HUES48 (cell line): ENCODE data around the gene SEMA3C.

Experiments used
- H3K27ac ChIP-seq: one replicate; pipeline ENCODE4 v1.7.0; 2013; ENCODE audit warnings: low read depth, low read length, inconsistent platforms
- H3K27me3 ChIP-seq: 2 replicates; pipeline ENCODE4 v1.6.1; 2013; ENCODE audit warnings: mild to moderate bottlenecking, low read length; ENCODE audit not compliant: control insufficient read depth, insufficient read depth
- H3K36me3 ChIP-seq: 2 replicates; pipeline ENCODE4 v1.6.1; 2013; ENCODE audit warnings: low read length; ENCODE audit not compliant: control insufficient read depth, insufficient read depth
- H3K4me1 ChIP-seq: 2 replicates; pipeline ENCODE4 v1.6.1; 2013; ENCODE audit warnings: mild to moderate bottlenecking, low read length; ENCODE audit not compliant: control insufficient read depth, insufficient read depth
- H3K4me3 ChIP-seq: 2 replicates; pipeline ENCODE4 v1.5.1; 2013; ENCODE audit warnings: mild to moderate bottlenecking, low read depth, low read length
- H3K9ac ChIP-seq: 2 replicates; pipeline ENCODE4 v1.6.1; 2013; ENCODE audit warnings: mild to moderate bottlenecking, low read depth, low read length, moderate library complexity
- H3K9me3 ChIP-seq: 2 replicates; pipeline ENCODE4 v1.6.1; 2013; ENCODE audit warnings: low read length; ENCODE audit not compliant: control insufficient read depth, insufficient read depth

The SEMA3C gene

DNA sequence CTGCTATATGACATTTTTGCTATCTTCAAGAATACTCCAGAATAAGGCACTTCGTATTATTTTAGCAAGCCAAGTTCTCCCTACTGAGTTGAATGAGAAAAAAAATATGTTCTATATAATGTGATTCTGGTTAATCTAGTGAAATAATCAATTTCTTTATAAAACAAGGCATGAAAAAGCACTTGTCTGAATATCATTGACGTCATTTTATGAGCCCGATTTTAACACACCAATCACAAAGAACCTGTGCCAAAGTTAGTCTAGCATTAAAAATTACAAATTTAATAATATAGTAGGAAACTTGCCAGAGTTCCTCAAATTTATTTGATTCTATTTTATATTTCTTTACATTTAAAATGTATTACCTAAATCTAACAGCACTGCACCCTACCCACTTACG is 155.1 kb downstream of the SEMA3C start:
- no peaks in the 10 kb centered on the region for H3K36me3 ChIP-seq
- peak overlapping the region; percentile 83 for H3K27ac ChIP-seq
- H3K4me1 ChIP-seq = peaks cover 32% of the 10 kb centered on the region
- H3K4me3 ChIP-seq = peak overlapping the region; percentile 14; the same call in 1 of the 2 replicates
- peaks cover 36% of the 10 kb centered on the region for H3K27me3 ChIP-seq
- no peaks in the 10 kb centered on the region for H3K9me3 ChIP-seq
- H3K9ac ChIP-seq = no peak overlapping the region

DNA sequence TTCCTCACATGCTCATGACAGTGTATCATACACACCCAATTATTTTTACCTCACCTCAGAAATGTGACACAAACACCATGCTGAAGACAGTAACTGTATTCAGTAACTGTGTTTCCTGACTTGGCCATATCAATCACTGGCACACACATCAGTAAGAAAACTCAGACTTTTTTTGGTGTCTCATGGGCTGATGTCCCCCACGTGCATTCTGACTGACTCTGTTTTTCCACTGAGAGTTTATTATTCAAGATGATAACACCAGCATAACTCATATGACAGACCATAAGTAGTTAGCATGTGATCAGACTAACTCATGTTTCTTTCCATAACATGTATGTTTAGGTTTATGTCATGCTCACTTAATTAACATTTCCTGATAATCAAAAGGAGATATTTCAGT is 155.6 kb downstream of the SEMA3C start:
- no peaks in the 10 kb centered on the region for H3K9me3 ChIP-seq
- H3K9ac ChIP-seq = no peak overlapping the region
- no peaks in the 10 kb centered on the region for H3K36me3 ChIP-seq
- peaks cover 32% of the 10 kb centered on the region for H3K4me1 ChIP-seq
- H3K4me3 ChIP-seq = no peak overlapping the region; the same call in 1 of the 2 replicates
- H3K27ac ChIP-seq = peak overlapping the region; percentile 83
- peaks cover 36% of the 10 kb centered on the region for H3K27me3 ChIP-seq

DNA sequence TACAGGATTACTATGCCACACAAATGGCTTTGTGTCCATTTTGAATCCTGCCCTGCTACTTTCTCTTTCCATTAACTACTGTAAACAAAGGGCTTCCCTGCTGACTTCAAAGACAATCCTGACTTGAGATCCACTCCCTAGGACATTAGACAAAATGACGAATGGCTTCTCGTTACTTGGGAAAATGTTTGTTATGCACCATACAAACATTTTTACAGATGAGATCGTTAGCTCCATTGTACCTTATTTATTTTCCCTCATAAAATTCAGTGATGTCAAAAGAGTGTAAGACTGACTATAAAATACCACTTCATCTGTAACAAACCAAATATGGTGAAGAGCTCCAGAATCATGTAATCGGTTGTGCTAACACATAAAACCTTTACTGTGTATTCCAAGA is 158.6 kb downstream of the SEMA3C start:
- Histone ChIP-seq H3K4me3 (no peak overlapping the region), H3K27ac (peak overlapping the region; percentile 39), H3K9me3 (no peaks in the 10 kb centered on the region), H3K27me3 (peaks cover 18% of the 10 kb centered on the region), H3K9ac (no peak overlapping the region), H3K4me1 (peaks cover 32% of the 10 kb centered on the region), H3K36me3 (no peaks in the 10 kb centered on the region)

DNA sequence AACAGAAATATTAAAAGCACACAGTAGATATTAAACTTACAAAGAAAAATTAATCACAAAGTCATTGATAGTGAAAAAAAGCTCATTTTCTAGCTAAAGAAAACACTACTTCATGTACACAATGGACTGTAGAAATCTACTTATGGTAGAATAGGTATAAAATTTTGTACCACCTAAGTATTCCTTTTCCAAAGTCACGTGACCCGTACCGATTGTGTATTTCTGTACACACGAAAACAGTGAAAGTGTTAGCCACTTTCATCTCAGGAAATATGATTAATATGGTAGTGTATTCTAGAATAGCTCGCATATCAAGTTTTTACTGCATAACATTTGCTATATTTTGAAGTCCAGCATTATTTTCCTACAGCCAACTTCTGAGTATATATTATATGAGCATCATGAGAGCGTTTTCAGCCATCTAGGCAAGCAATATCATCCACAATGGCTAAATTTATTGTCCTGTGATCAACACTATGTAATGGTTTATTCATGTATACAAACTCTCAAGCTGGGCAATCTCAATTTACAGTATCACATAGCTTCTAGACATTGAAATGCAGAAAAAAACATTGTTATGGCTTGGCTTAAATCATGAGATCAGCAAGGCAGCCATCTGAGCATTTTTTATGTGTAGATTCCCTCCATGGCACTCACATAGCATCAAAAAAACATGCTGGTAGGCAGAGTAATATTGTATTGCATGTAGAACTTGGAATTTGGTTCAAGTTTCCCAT is 165.7 kb downstream of the SEMA3C start:
- H3K27me3 ChIP-seq = no peaks in the 10 kb centered on the region
- no peaks in the 10 kb centered on the region for H3K4me1 ChIP-seq
- H3K9ac ChIP-seq = no peak overlapping the region
- H3K4me3 ChIP-seq = no peak overlapping the region
- H3K9me3 ChIP-seq = no peaks in the 10 kb centered on the region
- H3K27ac ChIP-seq = no peak overlapping the region
- no peaks in the 10 kb centered on the region for H3K36me3 ChIP-seq

DNA sequence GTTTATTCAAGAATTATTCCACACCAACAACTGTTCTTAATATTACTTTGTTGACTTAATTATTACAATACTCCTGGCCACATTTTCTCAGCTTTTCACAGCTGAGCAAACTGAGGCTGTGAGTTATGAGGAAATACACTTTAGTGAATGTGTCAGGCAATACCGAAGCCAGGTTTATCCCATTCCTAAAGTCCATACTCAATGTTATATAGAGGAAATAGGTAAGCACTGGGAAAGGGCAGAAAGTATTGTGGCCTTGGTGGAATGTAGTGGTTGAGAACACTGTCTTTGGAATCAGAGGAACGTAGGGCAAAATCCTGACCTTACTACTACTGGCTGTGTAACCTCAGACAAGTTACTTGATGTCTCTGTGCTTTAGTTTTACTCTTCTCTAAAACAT is 169.6 kb downstream of the SEMA3C start:
- Histone ChIP-seq H3K27me3 (no peaks in the 10 kb centered on the region), H3K36me3 (no peaks in the 10 kb centered on the region), H3K9ac (no peak overlapping the region), H3K4me3 (no peak overlapping the region), H3K9me3 (no peaks in the 10 kb centered on the region), H3K27ac (no peak overlapping the region), H3K4me1 (no peaks in the 10 kb centered on the region)

DNA sequence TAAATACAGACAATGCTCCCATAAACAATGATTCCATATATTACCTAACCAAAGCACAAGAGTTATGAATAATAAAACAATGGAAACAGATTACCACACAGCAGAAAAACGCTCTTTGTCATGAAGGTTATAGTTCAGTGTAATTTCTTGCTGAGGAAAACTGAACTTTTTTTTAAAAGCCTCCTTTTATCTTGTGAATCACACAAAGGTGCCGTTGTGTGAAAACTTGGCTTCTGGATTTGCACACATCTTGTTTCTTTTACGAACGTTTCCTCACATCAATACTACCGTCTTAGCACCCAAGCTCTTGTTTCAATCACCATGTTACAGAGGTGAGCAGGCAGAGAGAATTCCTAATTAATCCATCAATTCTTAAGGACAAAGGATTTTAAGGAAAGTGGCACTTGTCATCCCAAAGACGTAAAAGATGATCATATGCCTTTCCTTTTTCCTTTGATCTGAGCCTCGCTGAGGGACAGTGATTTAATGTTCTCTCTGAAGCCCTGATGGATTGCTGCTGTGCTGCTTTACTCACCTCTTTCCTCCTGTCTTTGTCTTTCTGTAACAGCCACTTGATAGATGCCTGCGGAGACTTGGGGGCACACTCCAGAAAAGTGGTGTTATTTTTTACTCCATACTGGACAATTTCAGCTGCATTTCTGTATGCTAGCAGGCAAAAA is 170.3 kb downstream of the SEMA3C start:
- no peak overlapping the region for H3K27ac ChIP-seq
- no peaks in the 10 kb centered on the region for H3K4me1 ChIP-seq
- H3K4me3 ChIP-seq = no peak overlapping the region
- no peaks in the 10 kb centered on the region for H3K9me3 ChIP-seq
- no peaks in the 10 kb centered on the region for H3K36me3 ChIP-seq
- no peak overlapping the region for H3K9ac ChIP-seq
- no peaks in the 10 kb centered on the region for H3K27me3 ChIP-seq

DNA sequence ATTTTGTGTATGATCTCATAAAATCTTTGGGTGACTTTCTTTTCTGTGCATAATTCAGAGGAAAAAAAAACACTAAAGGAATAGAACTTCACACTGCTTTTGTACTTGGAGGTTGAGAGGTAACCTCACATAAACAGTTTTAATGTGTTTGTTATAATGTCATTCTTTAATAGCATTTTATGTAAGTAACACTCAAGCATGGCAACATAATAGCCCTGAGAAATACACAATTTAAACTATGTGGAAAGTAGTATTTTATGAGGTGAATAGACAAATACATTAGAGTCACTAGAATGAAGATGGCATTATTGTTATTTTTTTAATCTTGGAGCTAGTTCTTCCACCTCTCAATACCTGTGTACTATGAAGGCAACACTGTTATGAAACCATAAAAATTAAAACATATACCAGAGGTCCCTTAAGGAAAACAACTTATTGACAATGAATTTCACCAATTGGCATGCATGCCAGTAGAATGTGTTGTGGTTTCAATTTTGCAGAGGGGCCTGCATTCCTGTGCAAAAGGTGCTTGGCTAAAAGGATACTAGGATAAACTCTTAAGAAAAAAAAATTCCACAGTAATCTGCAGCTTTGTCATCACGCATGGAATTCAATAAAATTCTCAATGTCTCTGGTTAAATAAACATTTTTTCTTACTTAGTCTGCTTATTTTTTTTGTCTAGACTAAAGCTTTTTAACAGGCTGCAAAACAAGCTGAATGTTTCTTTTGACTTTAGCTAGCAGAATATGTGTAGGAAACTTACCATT is 177.9 kb downstream of the SEMA3C start:
- H3K4me3 ChIP-seq = no peak overlapping the region
- no peaks in the 10 kb centered on the region for H3K9me3 ChIP-seq
- no peaks in the 10 kb centered on the region for H3K27me3 ChIP-seq
- H3K9ac ChIP-seq = no peak overlapping the region
- H3K36me3 ChIP-seq = no peaks in the 10 kb centered on the region
- H3K4me1 ChIP-seq = peaks cover 4% of the 10 kb centered on the region; the same call in 1 of the 2 replicates
- no peak overlapping the region for H3K27ac ChIP-seq

DNA sequence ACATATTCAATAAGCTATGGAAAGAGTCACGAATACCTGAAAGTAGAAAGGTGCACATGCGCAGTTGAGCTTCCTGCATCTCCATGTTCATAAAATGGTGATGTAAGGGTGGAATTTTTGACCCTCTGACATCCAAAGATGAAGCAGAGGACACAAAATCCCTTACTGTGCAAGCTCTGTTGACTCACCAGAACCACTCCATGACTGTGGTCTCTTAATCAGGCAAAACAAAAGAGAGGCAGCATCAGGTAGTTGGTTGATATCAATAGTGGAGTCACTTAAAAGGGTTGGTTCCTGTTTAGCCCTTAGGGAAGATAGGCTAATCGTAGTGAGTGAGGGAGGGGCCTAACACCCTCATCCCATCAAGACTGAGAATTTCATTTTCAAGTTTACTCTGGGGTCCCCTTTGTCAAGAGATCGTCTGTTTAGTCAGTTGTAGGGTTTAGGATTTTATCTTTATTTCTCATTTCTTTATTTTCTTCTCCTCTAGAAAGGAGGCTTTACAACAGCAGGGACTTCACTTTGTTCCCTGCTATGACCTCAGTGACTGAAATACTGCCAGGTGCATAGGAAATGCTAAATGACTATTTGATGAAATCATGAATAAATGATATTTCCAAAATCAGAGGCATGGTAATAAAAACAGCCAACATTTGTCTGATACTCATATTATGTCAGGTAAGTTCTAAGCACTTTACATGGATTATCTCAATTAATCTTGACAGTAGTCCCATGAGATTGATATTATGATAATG is 182.3 kb downstream of the SEMA3C start:
- Histone ChIP-seq H3K36me3 (no peaks in the 10 kb centered on the region), H3K4me3 (no peak overlapping the region), H3K9me3 (no peaks in the 10 kb centered on the region), H3K27me3 (no peaks in the 10 kb centered on the region), H3K27ac (no peak overlapping the region), H3K9ac (no peak overlapping the region), H3K4me1 (peaks cover 4% of the 10 kb centered on the region; the same call in 1 of the 2 replicates)

DNA sequence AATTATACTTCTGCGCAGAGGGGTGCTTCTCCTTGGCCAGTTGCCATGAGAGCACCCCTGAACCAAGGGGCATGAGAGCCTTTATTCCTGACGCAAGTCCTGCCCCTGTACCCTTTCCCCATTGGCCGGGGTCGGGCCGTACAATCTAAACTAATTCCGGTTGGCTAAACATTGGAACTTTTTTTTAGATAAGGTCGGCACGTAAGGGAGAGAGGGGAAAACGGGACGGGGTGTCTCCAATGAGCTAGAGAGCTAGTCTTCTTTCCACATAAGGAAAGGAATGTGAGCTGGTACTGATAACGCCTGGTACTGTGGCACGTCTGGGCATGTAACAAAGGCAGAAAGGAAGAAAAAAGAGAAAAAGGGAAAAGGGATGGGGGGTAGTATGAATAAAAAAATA is 183.5 kb downstream of the SEMA3C start:
- no peak overlapping the region for H3K9ac ChIP-seq
- H3K36me3 ChIP-seq = no peaks in the 10 kb centered on the region
- no peak overlapping the region for H3K4me3 ChIP-seq
- no peak overlapping the region for H3K27ac ChIP-seq
- peaks cover 12% of the 10 kb centered on the region for H3K4me1 ChIP-seq
- no peaks in the 10 kb centered on the region for H3K27me3 ChIP-seq
- no peaks in the 10 kb centered on the region for H3K9me3 ChIP-seq

DNA sequence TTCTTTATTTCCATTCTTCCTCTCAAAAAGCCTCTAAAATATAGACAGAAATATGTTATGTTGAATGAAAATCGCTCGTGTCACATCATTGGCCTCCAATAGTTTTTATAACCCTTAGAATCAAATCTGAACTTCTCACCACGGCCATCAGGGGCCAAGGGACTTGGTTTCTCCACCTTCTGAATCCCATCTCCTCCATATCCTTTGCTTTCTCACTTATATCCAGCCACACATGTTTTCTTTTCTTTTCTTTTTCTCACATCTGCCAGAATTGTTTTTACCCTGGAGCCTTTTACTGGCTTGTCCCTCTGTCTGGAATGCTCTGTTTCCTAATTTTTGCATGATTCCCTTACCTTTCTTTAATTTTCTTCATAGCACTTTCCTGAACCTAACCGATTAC is 184.8 kb downstream of the SEMA3C start:
- Histone ChIP-seq H3K27ac (no peak overlapping the region), H3K9ac (no peak overlapping the region), H3K4me1 (peaks cover 12% of the 10 kb centered on the region), H3K36me3 (no peaks in the 10 kb centered on the region), H3K9me3 (no peaks in the 10 kb centered on the region), H3K4me3 (no peak overlapping the region), H3K27me3 (0 out of 2 replicates have a peak, but pooled peaks cover 10% of the 10 kb centered on the region)
